ENCODE data around the gene DNAL4. TPM values are rescaled to one million over a fixed set of nuclear protein-coding genes. Genes with fewer than 3 reads are reported as not detected.

Gene DNAL4
- polyA plus RNA-seq, 4 donors: 9.2 to 17.4 (median 12.8) TPM

DNA sequence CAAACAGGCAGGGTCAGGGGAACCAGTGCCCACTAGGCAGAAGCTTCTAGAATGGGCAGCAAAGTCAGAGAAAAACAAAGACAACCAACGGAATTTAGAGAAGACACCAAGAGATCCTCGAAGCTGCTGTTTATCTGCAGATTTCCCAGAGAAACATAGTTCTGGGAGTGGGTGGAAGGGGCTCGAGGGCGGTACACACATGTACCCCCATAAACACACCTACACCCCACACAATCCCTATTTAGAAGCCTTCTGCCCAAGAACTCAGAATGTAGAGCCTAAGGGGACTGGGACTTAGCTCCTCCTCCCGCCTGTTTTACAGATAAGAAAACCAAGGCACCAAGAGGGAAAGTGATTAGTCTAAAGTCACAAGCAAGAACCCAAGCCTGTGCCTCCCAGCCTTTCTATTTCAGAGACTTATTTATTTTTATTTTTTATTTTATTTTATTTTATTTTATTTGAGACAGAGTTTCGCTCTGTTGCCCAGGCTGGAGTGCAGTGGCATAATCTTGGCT lies 43.5 kb upstream of the DNAL4 start:
- peaks cover 0 to 2% (median 0%) of the 10 kb centered on the region in 3 donors for H3K36me3 ChIP-seq (ENCODE audit: control insufficient read depth in 3 of 3, insufficient read depth in 2 of 3, low read depth in 1 of 3, low read length in 3 of 3)
- WGBS, 3 donors: 73 to 91% (median 83%) methylated on average over 6 of the region's 6 CpGs
- no peak for FAIRE-seq

DNA sequence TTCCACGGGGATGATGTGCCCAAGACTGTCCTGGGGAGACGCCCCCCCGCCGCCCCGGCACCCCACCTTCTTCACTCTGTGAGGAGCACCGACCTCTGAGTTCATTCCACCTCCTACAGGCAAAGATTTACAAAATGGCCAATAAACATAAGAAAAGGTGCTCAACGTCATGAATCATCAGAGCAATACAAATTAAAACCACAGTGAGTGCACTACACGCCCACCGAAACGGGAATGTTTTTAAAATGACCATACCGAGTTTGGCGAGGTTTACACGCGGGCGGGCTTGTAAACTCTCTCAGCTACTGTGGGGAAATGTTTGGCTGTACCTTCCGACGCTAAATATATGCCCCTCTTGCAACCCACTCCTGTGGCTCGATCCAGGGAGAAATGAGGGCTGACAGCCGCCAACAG lies 42.0 kb upstream of the DNAL4 start:
- peaks cover 0 to under 1% (median 0%) of the 10 kb centered on the region in 3 donors for H3K4me1 ChIP-seq (ENCODE audit: control insufficient read depth in 3 of 3, insufficient read depth in 2 of 3, low read depth in 1 of 3, low read length in 2 of 3)
- H3K9me3 ChIP-seq (ENCODE audit: control insufficient read depth in 2 of 2, insufficient read depth in 1 of 2, low read depth in 1 of 2, low read length in 1 of 2): no peaks in the 10 kb centered on the region
- H3K4me3 ChIP-seq (ENCODE audit: low read depth in 1 of 3, low read length in 3 of 3): no peak overlapping the region
- DNase-seq (no peak), FAIRE-seq (no peak)
- no peak overlapping the region for H3K27ac ChIP-seq (ENCODE audit: low read depth in 1 of 3, low read length in 2 of 3)
- WGBS, 3 donors: 66 to 70% (median 68%) methylated on average over 19 of the region's 19 CpGs
- no peaks in the 10 kb centered on the region for H3K27me3 ChIP-seq (ENCODE audit: control insufficient read depth in 3 of 3, insufficient read depth in 3 of 3, low read length in 3 of 3)
- peaks cover 0 to 2% (median 0%) of the 10 kb centered on the region in 3 donors for H3K36me3 ChIP-seq (ENCODE audit: control insufficient read depth in 3 of 3, insufficient read depth in 2 of 3, low read depth in 1 of 3, low read length in 3 of 3)

More for the DNA sequence above, 43.5 kb upstream of the DNAL4 start:
- no peak for DNase-seq
- peaks cover 0 to 7% (median 0%) of the 10 kb centered on the region in 3 donors for H3K4me1 ChIP-seq (ENCODE audit: control insufficient read depth in 3 of 3, insufficient read depth in 2 of 3, low read depth in 1 of 3, low read length in 2 of 3)
- no peak overlapping the region for H3K4me3 ChIP-seq (ENCODE audit: low read depth in 1 of 3, low read length in 3 of 3)
- no peak overlapping the region for H3K27ac ChIP-seq (ENCODE audit: low read depth in 1 of 3, low read length in 2 of 3)
- H3K9me3 ChIP-seq (ENCODE audit: control insufficient read depth in 2 of 2, insufficient read depth in 1 of 2, low read depth in 1 of 2, low read length in 1 of 2): no peaks in the 10 kb centered on the region
- H3K27me3 ChIP-seq (ENCODE audit: control insufficient read depth in 3 of 3, insufficient read depth in 3 of 3, low read length in 3 of 3): peaks cover 0 to 7% (median 0%) of the 10 kb centered on the region in 3 donors

DNA sequence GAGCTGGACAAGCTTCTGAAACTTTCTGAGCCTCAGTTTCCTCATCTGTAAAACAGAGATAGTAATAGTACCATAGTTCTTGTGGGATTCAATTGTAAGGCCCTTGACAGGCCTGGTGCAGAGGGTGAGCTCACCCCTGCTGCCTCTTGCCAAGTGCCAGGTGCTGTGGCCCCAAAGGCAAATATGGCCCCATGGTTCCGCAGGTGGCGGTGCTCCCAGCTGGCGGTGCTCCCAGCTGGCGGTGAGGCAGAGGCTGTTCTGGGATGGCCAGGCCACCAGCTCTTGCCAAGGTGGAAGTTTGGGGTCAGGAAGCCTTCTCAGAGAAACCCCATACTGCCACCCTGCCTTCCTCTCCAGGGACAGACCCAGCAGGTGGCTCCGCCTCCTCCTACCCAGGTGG lies 41.0 kb upstream of the DNAL4 start:
- H3K27me3 ChIP-seq (ENCODE audit: control insufficient read depth in 3 of 3, insufficient read depth in 3 of 3, low read length in 3 of 3): no peaks in the 10 kb centered on the region
- DNase-seq (no peak), FAIRE-seq (no peak)
- no peaks in the 10 kb centered on the region for H3K4me1 ChIP-seq (ENCODE audit: control insufficient read depth in 3 of 3, insufficient read depth in 2 of 3, low read depth in 1 of 3, low read length in 2 of 3)
- H3K27ac ChIP-seq (ENCODE audit: low read depth in 1 of 3, low read length in 2 of 3): no peak overlapping the region
- no peaks in the 10 kb centered on the region for H3K36me3 ChIP-seq (ENCODE audit: control insufficient read depth in 3 of 3, insufficient read depth in 2 of 3, low read depth in 1 of 3, low read length in 3 of 3)
- WGBS, 3 donors: 68 to 93% (median 93%) methylated on average over 5 of the region's 5 CpGs
- no peaks in the 10 kb centered on the region for H3K9me3 ChIP-seq (ENCODE audit: control insufficient read depth in 2 of 2, insufficient read depth in 1 of 2, low read depth in 1 of 2, low read length in 1 of 2)
- no peak overlapping the region for H3K4me3 ChIP-seq (ENCODE audit: low read depth in 1 of 3, low read length in 3 of 3)

DNA sequence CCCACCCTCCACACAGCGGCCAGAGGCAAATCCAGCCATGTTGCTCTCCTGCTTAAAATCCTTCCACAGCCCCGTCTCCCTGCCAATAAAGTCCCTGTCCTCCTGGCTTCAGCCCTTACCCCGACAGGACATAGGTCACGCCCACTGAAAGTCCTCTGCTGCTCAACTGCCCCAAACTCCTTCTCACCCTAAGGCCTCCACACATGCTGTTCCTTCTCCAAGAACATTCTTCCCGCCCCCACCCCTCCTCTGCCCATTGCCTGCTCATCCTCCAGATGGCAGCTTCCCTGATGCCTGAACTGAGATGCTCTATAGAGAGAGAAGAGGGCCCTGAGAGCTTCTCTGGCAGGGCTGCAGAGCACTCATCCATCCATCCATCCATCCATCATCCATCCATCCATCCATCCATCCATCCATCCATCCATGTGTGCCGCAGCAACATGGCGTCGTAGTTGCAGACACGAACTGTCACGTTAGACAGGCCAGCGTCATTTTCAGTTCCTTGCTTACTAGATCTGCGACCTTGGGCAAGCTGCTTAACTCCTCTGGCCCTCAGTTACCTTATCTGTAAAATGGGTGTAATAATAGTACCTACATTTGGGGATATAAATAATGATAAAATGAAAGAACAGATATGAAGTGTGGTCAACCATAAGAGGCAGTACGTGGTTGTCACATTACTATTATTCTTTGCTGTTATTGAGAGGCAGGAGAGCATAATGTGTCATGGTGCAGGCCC lies 40.4 kb upstream of the DNAL4 start:
- H3K36me3 ChIP-seq (ENCODE audit: control insufficient read depth in 3 of 3, insufficient read depth in 2 of 3, low read depth in 1 of 3, low read length in 3 of 3): no peaks in the 10 kb centered on the region
- FAIRE-seq: no peak
- H3K4me3 ChIP-seq (ENCODE audit: low read depth in 1 of 3, low read length in 3 of 3): no peak overlapping the region
- no peak overlapping the region for H3K27ac ChIP-seq (ENCODE audit: low read depth in 1 of 3, low read length in 2 of 3)
- no peaks in the 10 kb centered on the region for H3K9me3 ChIP-seq (ENCODE audit: control insufficient read depth in 2 of 2, insufficient read depth in 1 of 2, low read depth in 1 of 2, low read length in 1 of 2)
- H3K27me3 ChIP-seq (ENCODE audit: control insufficient read depth in 3 of 3, insufficient read depth in 3 of 3, low read length in 3 of 3): no peaks in the 10 kb centered on the region
- no peaks in the 10 kb centered on the region for H3K4me1 ChIP-seq (ENCODE audit: control insufficient read depth in 3 of 3, insufficient read depth in 2 of 3, low read depth in 1 of 3, low read length in 2 of 3)
- DNase-seq: no peak
- 78 to 84% (median 81%) methylated on average over 13 of the region's 13 CpGs for WGBS, 3 donors

DNA sequence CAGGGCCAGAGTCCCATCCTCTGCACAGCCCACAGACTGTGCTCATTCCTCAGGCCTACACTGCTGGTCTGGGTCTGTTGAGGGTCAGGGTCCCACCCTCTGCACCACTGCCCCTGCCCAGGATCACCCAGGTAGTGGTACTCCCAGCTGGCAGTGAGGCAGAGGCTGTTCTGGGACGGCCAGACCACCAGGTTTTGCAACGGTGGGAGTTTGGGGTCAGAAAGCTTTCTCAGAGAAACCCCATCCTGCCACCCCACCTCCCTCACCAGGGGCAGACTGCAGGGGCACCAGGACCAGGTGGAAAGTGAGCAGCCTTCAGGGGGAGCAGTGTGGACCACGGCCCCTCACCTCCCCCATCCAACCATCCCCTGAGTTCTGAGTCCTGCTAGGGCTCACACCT lies 39.1 kb upstream of the DNAL4 start:
- Histone ChIP-seq H3K4me3 (ENCODE audit: low read depth in 1 of 3, low read length in 3 of 3) (no peak overlapping the region), H3K9me3 (ENCODE audit: control insufficient read depth in 2 of 2, insufficient read depth in 1 of 2, low read depth in 1 of 2, low read length in 1 of 2) (no peaks in the 10 kb centered on the region), H3K36me3 (ENCODE audit: control insufficient read depth in 3 of 3, insufficient read depth in 2 of 3, low read depth in 1 of 3, low read length in 3 of 3) (no peaks in the 10 kb centered on the region), H3K27me3 (ENCODE audit: control insufficient read depth in 3 of 3, insufficient read depth in 3 of 3, low read length in 3 of 3) (no peaks in the 10 kb centered on the region), H3K27ac (ENCODE audit: low read depth in 1 of 3, low read length in 2 of 3) (no peak overlapping the region), H3K4me1 (ENCODE audit: control insufficient read depth in 3 of 3, insufficient read depth in 2 of 3, low read depth in 1 of 3, low read length in 2 of 3) (no peaks in the 10 kb centered on the region)
- FAIRE-seq: no peak
- no peak for DNase-seq
- WGBS, 3 donors: 52 to 79% (median 77%) methylated on average over 3 of the region's 3 CpGs

DNA sequence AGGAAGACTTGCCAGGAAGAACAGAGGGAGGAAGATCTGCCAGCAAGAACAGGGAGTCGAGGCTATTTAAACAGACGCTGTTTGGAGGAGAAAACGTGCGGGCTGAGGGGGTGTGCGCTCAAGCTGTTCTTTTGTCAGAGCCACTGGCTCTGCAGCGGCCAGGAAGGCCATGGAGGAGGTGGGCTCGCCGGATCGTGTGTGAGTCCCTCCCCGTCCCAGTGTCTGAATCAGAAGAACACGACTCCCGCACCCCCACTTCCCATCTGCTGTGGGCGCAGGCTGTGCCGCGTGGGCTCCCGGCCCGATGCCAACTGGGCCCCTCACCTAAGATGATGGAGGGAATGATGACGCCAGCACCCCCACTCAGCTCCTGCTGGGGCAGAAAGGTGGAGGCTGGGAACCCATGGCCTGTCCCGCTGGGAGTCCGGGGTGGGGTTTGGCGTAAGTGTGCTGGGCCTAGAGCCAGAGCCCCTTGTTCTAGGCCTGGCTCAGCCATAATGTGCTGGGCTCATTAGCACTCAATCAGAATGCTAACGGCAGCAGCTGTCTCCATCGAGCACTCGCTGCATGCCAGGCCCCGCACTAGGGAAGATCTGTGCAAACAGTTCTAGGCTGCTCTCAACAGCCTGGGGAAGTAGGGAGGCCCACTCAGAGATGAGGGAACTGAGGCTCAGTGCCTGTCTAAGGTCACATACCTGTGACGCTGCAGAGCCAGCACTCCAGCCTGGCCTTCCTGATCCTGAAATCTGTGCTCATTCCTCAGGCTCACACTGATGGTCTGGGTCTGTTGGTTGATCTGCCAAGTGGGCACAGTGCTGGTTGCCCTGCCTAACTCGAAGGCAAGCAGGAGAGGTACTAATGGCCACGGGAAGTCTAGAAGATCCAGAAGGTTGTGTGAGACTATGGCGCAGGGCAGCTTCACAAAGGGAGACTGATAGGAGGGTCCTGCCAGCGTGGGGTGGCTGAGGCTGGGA lies 38.3 kb upstream of the DNAL4 start:
- 77 to 84% (median 79%) methylated on average over 30 of the region's 30 CpGs for WGBS, 3 donors
- H3K4me3 ChIP-seq (ENCODE audit: low read depth in 1 of 3, low read length in 3 of 3): no peak overlapping the region
- no peak overlapping the region for H3K27ac ChIP-seq (ENCODE audit: low read depth in 1 of 3, low read length in 2 of 3)
- no peaks in the 10 kb centered on the region for H3K27me3 ChIP-seq (ENCODE audit: control insufficient read depth in 3 of 3, insufficient read depth in 3 of 3, low read length in 3 of 3)
- no peak for FAIRE-seq
- no peaks in the 10 kb centered on the region for H3K9me3 ChIP-seq (ENCODE audit: control insufficient read depth in 2 of 2, insufficient read depth in 1 of 2, low read depth in 1 of 2, low read length in 1 of 2)
- no peak for DNase-seq
- H3K36me3 ChIP-seq (ENCODE audit: control insufficient read depth in 3 of 3, insufficient read depth in 2 of 3, low read depth in 1 of 3, low read length in 3 of 3): no peaks in the 10 kb centered on the region
- H3K4me1 ChIP-seq (ENCODE audit: control insufficient read depth in 3 of 3, insufficient read depth in 2 of 3, low read depth in 1 of 3, low read length in 2 of 3): no peaks in the 10 kb centered on the region

DNA sequence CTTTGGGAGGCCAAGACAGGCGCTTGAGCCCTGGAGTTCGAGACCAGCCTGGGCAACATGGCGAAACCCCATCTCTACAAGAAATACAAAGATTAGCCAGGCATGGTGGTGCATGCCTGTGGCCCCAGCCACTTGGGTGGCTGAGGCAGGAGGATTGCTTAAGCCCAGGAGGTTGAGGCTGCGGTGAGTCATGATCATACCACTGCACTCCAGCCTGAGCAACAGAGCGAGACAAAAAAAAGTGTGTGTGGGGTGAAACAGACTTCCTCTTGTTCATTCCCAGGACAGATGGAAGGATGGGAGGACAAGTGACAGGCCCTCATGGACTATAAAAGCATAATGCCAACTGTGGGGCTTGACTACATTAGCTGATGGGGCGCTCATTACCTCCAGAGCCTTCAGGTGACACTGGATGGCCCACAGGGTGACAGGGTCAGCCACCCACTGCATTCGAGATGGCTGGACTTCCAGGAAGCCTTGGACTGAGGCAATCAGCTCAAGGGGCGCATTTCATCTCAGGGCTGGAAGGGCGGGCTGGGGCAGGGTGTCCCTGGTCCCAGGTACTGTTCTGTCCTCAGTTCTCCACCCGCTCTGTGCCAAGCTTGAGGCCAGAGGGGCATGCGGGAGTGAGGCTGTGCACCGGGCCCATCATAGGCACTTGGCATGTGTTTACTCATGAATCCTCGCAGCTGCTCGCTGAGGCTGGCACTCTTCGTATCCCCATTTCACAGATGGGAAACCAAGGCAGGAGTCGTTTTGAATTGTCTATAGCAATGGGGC lies 37.4 kb upstream of the DNAL4 start:
- H3K4me3 ChIP-seq (ENCODE audit: low read depth in 1 of 3, low read length in 3 of 3): no peak overlapping the region
- H3K36me3 ChIP-seq (ENCODE audit: control insufficient read depth in 3 of 3, insufficient read depth in 2 of 3, low read depth in 1 of 3, low read length in 3 of 3): no peaks in the 10 kb centered on the region
- H3K27me3 ChIP-seq (ENCODE audit: control insufficient read depth in 3 of 3, insufficient read depth in 3 of 3, low read length in 3 of 3): no peaks in the 10 kb centered on the region
- FAIRE-seq (no peak), DNase-seq (no peak)
- H3K4me1 ChIP-seq (ENCODE audit: control insufficient read depth in 3 of 3, insufficient read depth in 2 of 3, low read depth in 1 of 3, low read length in 2 of 3): no peaks in the 10 kb centered on the region
- 84 to 88% (median 85%) methylated on average over 16 of the region's 16 CpGs for WGBS, 3 donors
- no peaks in the 10 kb centered on the region for H3K9me3 ChIP-seq (ENCODE audit: control insufficient read depth in 2 of 2, insufficient read depth in 1 of 2, low read depth in 1 of 2, low read length in 1 of 2)
- no peak overlapping the region for H3K27ac ChIP-seq (ENCODE audit: low read depth in 1 of 3, low read length in 2 of 3)

DNA sequence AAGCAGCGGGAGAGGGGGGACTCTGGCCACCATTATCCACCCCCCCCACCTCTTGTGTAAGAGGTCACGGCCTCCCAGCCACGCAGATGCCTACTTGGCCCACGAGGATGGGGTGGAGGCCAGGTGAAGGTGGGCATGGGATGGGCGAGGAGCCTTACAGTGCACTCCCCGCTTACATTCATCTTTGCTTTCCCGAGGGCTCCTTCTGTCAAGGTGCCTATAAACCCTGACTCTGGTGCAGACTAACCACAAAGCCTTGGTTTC lies 36.8 kb upstream of the DNAL4 start:
- 51 to 70% (median 53%) methylated on average over 7 of the region's 7 CpGs for WGBS, 3 donors
- DNase-seq (no peak), FAIRE-seq (no peak)
- Histone ChIP-seq H3K4me1 (ENCODE audit: control insufficient read depth in 3 of 3, insufficient read depth in 2 of 3, low read depth in 1 of 3, low read length in 2 of 3) (no peaks in the 10 kb centered on the region), H3K36me3 (ENCODE audit: control insufficient read depth in 3 of 3, insufficient read depth in 2 of 3, low read depth in 1 of 3, low read length in 3 of 3) (no peaks in the 10 kb centered on the region), H3K4me3 (ENCODE audit: low read depth in 1 of 3, low read length in 3 of 3) (no peak overlapping the region), H3K27ac (ENCODE audit: low read depth in 1 of 3, low read length in 2 of 3) (no peak overlapping the region), H3K27me3 (ENCODE audit: control insufficient read depth in 3 of 3, insufficient read depth in 3 of 3, low read length in 3 of 3) (no peaks in the 10 kb centered on the region), H3K9me3 (ENCODE audit: control insufficient read depth in 2 of 2, insufficient read depth in 1 of 2, low read depth in 1 of 2, low read length in 1 of 2) (no peaks in the 10 kb centered on the region)

Data from small intestine (tissue), 7 donors.